IPS-NIHi7 (cell line): ENCODE measurements around the gene VCP.
A peak's percentile ranks its signal among the peaks of the same experiment; 100 is the strongest.

ENCODE experiments used
- DNase-seq: peaks from one replicate; pipeline ENCODE4 v3.0.0; 2012; ENCODE audit warnings: mixed read lengths; ENCODE audit errors: extremely low spot score

The VCP gene

GRCh38 chr9:35103660-35104191 lies 31.3 kb upstream of the VCP start:
- no peak for DNase-seq

- DNase-seq, result peak; percentile 94
Observed at GRCh38 chr9:35102769-35103659, 30.6 kb upstream of the VCP start, which contains the start of gene STOML2. Gene STOML2, minus strand, starts transcription at chr9:35103131. Its CDS starts 37 bp downstream, at chr9:35103094.

- peak; percentile 14 for DNase-seq
Observed at GRCh38 chr9:35102465-35102768, 30.0 kb upstream of the VCP start.

GRCh38 chr9:35097573-35097972 lies 25.1 kb upstream of the VCP start:
- no peak for DNase-seq

- peak; percentile 90 for DNase-seq
Observed at GRCh38 chr9:35096035-35096849, 23.8 kb upstream of the VCP start, which contains the start of gene PIGO. Gene PIGO, minus strand, starts transcription at chr9:35096591. Its CDS starts 1,026 bp downstream, at chr9:35095565.

- no peak for DNase-seq
Observed at GRCh38 chr9:35091536-35091935, 19.1 kb upstream of the VCP start.

- no peak for DNase-seq
Observed at GRCh38 chr9:35089434-35089833, 17.0 kb upstream of the VCP start.

GRCh38 chr9:35085078-35085477 lies 12.7 kb upstream of the VCP start:
- no peak for DNase-seq

GRCh38 chr9:35079426-35080341 lies 7.3 kb upstream of the VCP start, which contains the start of gene FANCG:
Gene FANCG, minus strand, starts transcription at chr9:35079942. Its CDS starts 418 bp downstream, at chr9:35079524.
- DNase-seq, result peak; percentile 94

- DNase-seq, result no peak
Observed at GRCh38 chr9:35079041-35079425, 6.6 kb upstream of the VCP start.

- no peak for DNase-seq
Observed at GRCh38 chr9:35078066-35078465, 5.6 kb upstream of the VCP start.

- DNase-seq, result no peak
Observed at GRCh38 chr9:35076848-35077247, 4.4 kb upstream of the VCP start.

GRCh38 chr9:35075358-35075757 lies 2.9 kb upstream of the VCP start:
- DNase-seq, result no peak

GRCh38 chr9:35074791-35075190 lies 2.4 kb upstream of the VCP start:
- no peak for DNase-seq

- DNase-seq, result no peak
Observed at GRCh38 chr9:35074141-35074540, 1.7 kb upstream of the VCP start.

GRCh38 chr9:35073279-35073612 lies 821 bp upstream of the VCP start:
- DNase-seq, result no peak

- peak; percentile 91 for DNase-seq
Observed at GRCh38 chr9:35071814-35072460, 488 bp downstream of the VCP start.

GRCh38 chr9:35070823-35071813 lies 1.3 kb downstream of the VCP start:
- no peak for DNase-seq

GRCh38 chr9:35069020-35069419 lies 3.4 kb downstream of the VCP start:
- no peak for DNase-seq

GRCh38 chr9:35067056-35067455 lies 5.4 kb downstream of the VCP start:
- no peak for DNase-seq
